Anterior cingulate cortex (tissue), 58 donors: Measurements from ENCODE around the gene DIS3L2.

ENCODE experiments used
- DNase-seq, 58 donors: peaks; one replicate each; lab custom pipeline; 2025; lab: John Stamatoyannopoulos, UW

Gene DIS3L2, protein sequence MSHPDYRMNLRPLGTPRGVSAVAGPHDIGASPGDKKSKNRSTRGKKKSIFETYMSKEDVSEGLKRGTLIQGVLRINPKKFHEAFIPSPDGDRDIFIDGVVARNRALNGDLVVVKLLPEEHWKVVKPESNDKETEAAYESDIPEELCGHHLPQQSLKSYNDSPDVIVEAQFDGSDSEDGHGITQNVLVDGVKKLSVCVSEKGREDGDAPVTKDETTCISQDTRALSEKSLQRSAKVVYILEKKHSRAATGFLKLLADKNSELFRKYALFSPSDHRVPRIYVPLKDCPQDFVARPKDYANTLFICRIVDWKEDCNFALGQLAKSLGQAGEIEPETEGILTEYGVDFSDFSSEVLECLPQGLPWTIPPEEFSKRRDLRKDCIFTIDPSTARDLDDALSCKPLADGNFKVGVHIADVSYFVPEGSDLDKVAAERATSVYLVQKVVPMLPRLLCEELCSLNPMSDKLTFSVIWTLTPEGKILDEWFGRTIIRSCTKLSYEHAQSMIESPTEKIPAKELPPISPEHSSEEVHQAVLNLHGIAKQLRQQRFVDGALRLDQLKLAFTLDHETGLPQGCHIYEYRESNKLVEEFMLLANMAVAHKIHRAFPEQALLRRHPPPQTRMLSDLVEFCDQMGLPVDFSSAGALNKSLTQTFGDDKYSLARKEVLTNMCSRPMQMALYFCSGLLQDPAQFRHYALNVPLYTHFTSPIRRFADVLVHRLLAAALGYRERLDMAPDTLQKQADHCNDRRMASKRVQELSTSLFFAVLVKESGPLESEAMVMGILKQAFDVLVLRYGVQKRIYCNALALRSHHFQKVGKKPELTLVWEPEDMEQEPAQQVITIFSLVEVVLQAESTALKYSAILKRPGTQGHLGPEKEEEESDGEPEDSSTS

DNA sequence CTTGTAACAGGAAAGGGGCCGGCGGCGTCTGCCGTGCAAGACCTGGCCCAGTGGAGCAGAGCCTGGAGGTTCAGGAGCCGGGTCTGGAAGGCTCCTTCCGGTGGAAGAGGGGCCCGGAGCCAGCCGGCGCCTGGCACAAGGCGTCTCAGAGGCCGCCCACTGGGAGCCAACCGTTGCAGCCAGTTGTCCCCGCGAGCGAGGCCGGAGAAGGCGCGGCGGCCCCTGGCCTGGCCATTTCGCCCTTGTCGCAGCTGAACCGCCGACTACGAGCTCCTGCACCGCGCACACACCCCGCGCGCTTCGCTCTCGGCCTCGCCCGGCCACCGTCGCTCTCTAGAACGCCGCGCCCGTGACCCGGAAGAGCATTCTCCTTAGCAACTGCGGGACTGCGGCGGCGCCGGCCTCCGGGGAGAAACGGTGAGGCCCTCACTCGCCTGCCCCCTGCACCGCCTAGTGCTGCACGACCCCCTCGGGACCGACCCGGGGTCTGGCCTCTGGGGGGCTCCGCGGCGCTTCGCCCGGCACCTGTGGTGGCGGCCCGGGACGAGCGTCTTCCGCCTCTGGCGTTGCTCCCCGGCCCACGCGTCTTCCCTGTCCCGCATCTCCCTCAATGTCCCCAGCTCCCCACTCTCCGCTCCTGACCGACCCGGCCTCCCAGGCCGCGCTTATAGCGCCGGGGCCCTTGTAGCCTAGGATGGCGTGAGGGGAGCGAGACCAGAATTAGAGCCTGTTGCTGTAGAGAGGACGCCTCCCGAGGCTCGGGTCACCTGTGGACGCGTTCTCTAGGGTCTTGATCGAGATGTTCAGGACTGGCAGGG lies at the start of gene DIS3L2:
Gene DIS3L2, plus strand, starts transcription at position 365 of the 818 bp plus-strand sequence. CDS start 53,215 bp downstream, outside the sequence.
- DNase-seq: peak in 57 of 58 donors; percentile 44 to 87 (median 77)

DNA sequence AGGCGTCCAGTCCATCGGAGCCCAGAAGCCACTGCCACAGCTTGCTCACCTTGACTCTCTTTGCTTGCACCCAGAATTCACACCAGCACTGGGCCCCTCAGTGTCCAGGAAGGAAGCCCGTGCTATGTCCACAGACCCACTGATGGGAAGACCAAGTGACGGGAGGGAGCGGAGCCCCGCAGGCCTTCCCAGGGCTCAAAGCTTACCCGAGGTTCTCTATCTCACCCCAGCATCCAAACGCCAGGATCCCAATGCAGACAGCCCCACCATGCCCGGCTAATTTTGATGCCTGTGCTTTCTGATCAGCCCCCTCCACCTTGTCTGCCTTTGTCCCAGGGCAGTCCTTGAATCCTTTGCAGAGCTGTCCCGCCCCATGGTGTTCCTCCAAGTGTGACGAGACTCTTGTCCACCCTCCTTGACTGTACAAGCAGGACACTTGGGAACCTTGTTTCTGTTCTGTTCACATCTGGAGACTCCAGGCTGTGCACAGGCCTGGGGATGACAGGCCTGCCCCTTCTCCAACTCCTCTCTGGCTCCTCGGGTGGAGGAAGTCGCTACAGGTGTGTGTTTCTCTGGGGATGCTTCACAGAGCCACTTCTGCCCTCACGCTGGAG lies 47.3 kb upstream of the DIS3L2 start:
- DNase-seq: no peak

DNA sequence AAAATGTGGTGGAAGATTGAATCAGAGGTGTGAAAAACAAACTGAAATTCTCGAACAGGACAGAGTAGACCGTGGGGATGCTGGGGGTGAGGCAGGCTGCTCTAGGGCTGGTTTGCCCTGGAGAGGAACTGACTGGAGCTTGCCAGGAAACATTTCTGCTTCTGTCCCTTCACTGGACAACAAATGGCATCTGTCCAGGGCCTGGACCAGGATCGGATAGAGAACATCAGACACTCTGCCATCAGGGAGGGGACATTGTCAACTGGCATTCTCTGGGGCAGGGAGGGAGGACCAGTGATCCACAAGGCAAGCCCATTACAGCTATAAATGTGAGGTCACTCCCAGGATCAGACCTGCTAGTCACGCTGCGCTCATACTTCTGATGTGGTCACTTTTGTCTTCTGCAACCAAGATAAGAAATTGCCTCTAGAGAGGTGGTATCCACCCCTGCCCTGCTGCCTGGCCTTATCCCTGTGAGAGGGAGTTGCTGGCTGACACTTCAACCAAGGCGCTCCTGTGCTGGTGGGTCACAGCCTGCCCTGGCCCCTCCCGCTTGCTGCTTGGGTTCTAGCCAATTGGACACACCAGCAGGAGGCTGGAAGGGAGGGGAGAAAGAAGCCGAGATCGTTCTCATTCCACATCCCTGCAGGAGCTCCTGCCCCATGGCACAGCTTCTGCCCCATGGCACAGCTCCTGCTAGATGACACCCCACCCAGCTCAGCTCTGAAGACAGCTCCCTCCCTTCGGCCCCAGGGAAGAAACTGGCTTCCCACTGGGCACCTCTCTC lies 44.0 kb upstream of the DIS3L2 start:
- DNase-seq: peak in 24 of 58 donors; percentile 1 to 71 (median 18)

- DNase-seq: no peak
These were observed 42.8 kb upstream of the DIS3L2 start for GRCh38 chr2:231918501-231919330.

DNA sequence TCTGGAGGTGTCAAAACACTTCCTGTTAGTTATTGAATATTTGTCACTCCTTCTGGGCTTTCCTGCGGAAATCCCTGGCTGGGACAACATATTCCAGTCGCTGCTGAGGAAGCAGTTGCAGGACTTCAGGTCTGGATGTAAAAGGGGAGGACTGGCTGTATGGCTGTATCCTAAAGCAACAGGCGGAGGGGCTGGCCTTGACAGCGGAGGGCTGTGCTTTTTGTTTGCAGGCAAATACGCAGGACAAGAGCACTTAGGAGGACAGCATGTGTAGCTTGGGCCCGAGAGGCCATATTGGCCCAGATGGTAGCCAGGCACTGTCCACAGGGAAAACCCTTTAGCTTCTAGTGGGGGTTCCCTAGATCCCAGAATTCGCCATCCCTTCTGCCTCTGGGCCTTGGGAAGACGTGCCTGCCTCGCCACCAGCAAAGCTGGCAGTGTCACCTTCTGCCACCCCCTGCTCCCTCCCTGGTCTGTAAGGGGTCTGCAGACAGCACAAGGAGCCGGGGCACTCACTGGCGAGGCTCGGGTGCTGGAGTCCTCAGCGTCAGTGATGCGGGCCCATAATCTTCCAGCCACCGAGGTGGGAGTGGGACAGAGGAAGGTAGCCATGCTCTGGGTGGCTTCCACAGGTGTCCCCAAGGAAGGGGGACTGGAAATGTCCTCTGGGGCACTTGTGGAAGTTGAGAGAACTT lies 42.0 kb upstream of the DIS3L2 start:
- DNase-seq: no peak

DNA sequence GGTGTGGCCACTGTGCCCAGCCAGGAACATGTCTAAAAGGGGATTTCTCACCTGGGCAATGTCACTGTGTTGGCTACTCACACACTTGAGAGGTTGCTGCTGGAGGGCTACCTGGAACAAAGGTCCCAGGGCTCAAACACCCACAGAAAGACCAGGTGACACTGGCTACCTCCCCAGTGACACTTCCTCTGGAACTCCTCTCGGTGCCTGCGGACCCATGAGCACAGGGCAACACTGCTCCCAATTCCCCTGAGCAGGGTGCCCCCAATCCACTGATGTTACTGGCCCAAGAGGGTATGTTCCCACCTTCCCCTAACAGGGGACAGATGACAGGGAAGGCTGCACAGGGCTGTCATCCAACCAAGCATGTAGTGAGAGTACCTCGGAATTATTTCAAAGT lies 41.1 kb upstream of the DIS3L2 start:
- DNase-seq: no peak

GRCh38 chr2:231920795-231921194 lies 40.7 kb upstream of the DIS3L2 start:
- no peak for DNase-seq

GRCh38 chr2:231922311-231923009 lies 39.1 kb upstream of the DIS3L2 start:
- DNase-seq: no peak

DNA sequence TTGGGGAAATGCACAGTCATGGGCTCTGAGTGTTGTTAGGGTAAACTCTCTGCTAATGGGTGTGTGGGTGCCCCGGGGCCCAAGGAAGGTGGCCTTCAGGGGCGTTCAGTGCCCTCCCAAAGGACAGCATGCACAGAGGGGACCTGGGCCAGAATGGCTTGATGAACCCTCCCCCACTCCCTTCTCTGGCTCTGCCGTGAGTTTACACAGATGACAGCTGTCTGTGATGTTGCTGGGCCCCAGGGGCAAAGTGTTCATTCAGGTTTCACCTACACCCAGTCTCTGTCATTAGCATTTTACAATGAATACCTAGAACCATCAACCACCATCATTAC lies 38.5 kb upstream of the DIS3L2 start:
- no peak for DNase-seq

- DNase-seq: no peak
These were observed 37.3 kb upstream of the DIS3L2 start for GRCh38 chr2:231923951-231924888.

DNA sequence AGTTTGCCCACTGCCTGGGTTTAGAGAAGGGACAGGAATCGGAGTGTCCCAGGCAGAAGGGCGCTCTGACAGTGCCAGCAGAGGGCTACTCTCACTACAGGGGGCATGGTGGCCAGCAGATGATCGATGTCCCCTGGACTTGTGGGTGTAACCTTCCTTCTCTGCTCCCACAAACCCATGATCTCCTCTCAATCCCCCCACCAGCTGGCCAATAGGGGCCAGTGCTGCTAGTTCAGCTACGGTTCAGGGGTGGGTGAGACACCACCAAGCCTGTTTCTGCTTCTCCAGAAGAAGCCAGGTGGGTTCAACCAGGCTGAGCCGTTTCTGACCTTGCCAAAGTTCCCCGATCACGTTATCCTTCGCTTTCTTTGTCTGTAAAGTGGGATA lies 36.6 kb upstream of the DIS3L2 start:
- no peak for DNase-seq

GRCh38 chr2:231925303-231926179 lies 36.0 kb upstream of the DIS3L2 start:
- peak in 54 of 58 donors; percentile 7 to 83 (median 58) for DNase-seq

GRCh38 chr2:231926180-231926741 lies 35.3 kb upstream of the DIS3L2 start, which contains the start of gene NPPC:
TSS of gene NPPC (minus strand) at chr2:231926396. CDS start at chr2:231926249, 147 bp downstream.
- peak in 45 of 58 donors; percentile 10 to 75 (median 48) for DNase-seq

DNA sequence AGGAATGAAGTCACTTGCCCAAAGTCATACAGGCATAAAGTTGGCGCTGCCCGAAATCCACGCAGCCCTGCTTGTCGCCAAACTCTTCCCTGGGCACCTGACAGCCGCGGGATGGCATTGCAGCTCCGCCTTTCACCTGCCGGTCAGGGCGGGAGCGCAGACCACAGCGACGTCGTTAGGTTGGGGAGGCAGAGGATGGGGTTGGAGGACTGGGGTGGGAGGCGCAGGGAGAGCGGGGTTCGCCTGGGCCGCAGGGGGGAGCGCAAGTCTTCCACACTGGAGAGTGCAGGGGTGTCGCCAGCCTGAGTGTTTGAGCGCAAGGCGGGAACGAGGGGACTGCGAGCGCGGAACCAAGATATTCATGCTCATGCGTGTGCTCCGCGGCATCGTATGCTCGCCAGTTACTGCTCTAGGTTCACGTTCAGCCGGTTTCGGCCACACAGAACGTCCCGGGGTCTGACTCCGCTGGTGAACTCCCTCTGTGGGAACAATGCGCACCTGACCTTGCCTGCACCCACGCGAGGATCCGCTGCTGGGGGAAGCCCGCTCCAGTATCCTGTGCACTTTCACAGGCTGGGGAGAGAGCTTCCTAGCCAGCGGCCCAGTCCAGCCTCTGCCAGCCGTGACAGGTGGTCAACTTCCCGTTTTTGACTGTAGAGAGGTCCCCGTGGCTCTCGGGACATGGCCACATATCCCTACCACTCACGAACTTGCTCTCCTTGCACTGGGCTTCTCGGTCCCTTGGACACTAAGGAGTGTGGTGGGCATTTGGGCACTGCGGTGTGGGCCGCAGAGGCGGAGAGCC lies 34.5 kb upstream of the DIS3L2 start:
- DNase-seq: peak in 45 of 58 donors; percentile 12 to 72 (median 37)
